Ishikawa (cell line): ENCODE data around the gene KIAA0586.

Experiments
- EP300 ChIP-seq: IDR thresholded peaks from 2 replicates; pipeline ENCODE4 v1.6.1; 2012; ENCODE audit warnings: borderline replicate concordance
- NFIC ChIP-seq: IDR thresholded peaks from 2 replicates; pipeline ENCODE4 v1.6.1; 2012
- RAD21 ChIP-seq: IDR thresholded peaks from 2 replicates; pipeline ENCODE4 v1.6.1; 2012; ENCODE audit warnings: low read depth
- REST ChIP-seq: IDR thresholded peaks from 2 replicates; pipeline ENCODE4 v1.6.1; 2012; ENCODE audit warnings: low read depth, mild to moderate bottlenecking

- TF ChIP-seq RAD21, result no peak
- TF ChIP-seq EP300, result no peak
- no peak for TF ChIP-seq NFIC
- TF ChIP-seq REST, result no peak
These were observed 140.8 kb downstream of the KIAA0586 start for GRCh38 chr14:58568322-58568721.
